ENCODE measurements around the gene DENND1A.

GRCh38 chr9:123743737-123744136 is 186.2 kb downstream of the DENND1A start:
- TF ChIP-seq POLR2AphosphoS5 (IDR thresholded peaks at IDR 0.05; ENCODE audit: low read depth, low read length), result no peak
- no peak for TF ChIP-seq REST (IDR thresholded peaks at IDR 0.05; ENCODE audit: insufficient read depth in 1 of 2, low read depth in 2 of 2, low read length in 2 of 2)
- TF ChIP-seq SIN3A (IDR thresholded peaks at IDR 0.05; ENCODE audit: borderline replicate concordance, insufficient read depth, low read length), result no peak
- TF ChIP-seq TAF1 (IDR thresholded peaks at IDR 0.05; ENCODE audit: borderline replicate concordance, insufficient read depth, low read length), result no peak
- no peak for TF ChIP-seq FOXP2 (optimal IDR thresholded peaks at IDR 0.05; ENCODE audit: borderline replicate concordance, extremely low read depth, extremely low read length, insufficient read depth)

Measured in PFSK-1 (cell line).